Measurements from ENCODE around the gene CAMSAP1.

- TF ChIP-seq, protein P1, sequence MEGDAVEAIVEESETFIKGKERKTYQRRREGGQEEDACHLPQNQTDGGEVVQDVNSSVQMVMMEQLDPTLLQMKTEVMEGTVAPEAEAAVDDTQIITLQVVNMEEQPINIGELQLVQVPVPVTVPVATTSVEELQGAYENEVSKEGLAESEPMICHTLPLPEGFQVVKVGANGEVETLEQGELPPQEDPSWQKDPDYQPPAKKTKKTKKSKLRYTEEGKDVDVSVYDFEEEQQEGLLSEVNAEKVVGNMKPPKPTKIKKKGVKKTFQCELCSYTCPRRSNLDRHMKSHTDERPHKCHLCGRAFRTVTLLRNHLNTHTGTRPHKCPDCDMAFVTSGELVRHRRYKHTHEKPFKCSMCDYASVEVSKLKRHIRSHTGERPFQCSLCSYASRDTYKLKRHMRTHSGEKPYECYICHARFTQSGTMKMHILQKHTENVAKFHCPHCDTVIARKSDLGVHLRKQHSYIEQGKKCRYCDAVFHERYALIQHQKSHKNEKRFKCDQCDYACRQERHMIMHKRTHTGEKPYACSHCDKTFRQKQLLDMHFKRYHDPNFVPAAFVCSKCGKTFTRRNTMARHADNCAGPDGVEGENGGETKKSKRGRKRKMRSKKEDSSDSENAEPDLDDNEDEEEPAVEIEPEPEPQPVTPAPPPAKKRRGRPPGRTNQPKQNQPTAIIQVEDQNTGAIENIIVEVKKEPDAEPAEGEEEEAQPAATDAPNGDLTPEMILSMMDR (IDR thresholded peaks at IDR 0.05; ENCODE audit: borderline replicate concordance, extremely low read depth, low read length, poor library complexity, severe bottlenecking): no peak
- no peak for TF ChIP-seq EZH2 (IDR thresholded peaks at IDR 0.05; ENCODE audit: borderline replicate concordance, low read depth, low read length, severe bottlenecking)
Measured at GRCh38 chr9:135889564-135890189, 17.7 kb downstream of the CAMSAP1 start.
